HG02943 (cell line): ENCODE data around the gene IL15.
"Not testable (repeated sequence)": the region's sequence is repeated elsewhere in the genome, so short reads cannot be mapped to it uniquely, and the experiment has no call there.

Experiments
- ATAC-seq: cut with Tn5 transposase; IDR thresholded peaks from one replicate; pipeline ENCODE4 v1.9.1; 2021; ENCODE audit warnings: mild to moderate bottlenecking, low read depth, moderate library complexity; ENCODE audit not compliant: unreplicated experiment

IL15 gene

GRCh38 chr4:141645611-141646340 is 9.4 kb downstream of the IL15 start:
- no peak for ATAC-seq

DNA sequence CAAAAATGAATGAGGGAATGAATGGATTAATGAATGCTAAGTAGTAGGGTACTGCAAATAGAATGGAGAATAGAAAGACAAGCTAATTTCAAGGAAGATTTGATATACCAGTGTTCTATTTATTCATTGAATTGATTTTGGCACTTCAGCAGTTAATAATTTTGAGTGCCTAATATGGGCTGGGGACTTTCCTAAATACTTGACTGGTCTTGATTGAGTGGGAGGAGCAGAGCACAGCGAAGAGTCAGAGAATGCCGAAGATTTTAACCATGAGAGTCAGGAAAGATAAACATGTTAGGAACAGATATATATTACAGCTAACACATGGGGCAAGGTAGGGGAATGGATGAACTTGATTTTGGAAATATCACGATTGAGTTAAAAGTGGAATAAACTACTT is 10.6 kb downstream of the IL15 start:
- no peak for ATAC-seq

DNA sequence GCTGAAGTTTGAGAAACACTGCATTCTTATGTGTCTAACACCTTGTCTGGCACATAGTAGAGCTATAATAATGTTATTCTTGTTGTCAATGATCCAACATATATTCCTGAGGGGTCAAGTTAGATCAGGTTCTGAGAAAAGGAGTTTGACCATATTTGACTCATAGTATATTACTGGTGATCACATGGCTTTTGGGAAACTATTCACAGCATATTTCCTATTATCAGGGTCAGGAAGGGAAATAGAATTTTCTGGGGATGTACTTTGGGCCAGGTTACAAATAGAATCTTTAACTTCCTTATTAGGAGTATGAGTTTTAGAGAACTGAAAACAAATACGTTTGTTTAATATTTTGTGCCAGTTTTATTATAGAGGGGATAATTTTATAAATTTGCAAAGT is 11.6 kb downstream of the IL15 start:
- ATAC-seq = no peak

- ATAC-seq = no peak
Measured at GRCh38 chr4:141652161-141652778, 15.9 kb downstream of the IL15 start.

DNA sequence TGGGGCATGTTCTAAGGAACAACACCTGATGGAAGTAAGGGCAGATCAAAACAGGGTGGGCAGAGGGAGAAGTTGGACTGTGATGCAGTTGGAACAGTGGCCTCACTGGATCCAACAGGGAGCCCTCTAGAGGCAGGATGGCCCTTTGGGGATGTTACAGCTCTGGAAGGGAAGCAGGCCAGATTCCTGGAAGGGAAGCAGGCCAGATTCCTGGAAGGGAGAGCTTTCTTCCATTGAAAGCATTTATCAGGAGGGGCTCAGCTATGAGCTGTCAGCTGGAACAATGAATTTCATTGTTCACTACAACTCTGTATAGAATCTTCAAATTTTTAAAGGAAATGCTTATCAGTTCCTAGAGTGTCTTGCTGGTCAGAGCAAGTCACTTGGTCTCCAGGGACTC is 17.7 kb downstream of the IL15 start:
- no peak for ATAC-seq

DNA sequence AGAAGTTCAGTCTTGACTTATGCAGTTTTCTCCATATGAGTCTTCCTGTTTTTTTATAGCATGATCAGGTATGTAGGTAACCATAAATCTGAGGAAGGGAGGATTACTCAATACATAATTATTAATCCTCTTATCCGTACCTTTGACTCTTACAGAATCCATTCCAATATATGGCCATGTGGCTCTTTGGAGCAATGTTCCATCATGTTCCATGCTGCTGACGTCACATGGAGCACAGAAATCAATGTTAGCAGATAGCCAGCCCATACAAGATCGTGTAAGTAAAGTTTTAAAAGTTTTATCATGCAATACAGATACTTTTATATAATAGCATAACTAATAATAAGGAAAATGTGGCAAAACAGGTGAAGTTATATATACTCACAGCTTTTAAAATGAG is 19.6 kb downstream of the IL15 start:
- no peak for ATAC-seq

- ATAC-seq = peak; percentile 7
Measured at GRCh38 chr4:141657550-141658250, 21.3 kb downstream of the IL15 start.

DNA sequence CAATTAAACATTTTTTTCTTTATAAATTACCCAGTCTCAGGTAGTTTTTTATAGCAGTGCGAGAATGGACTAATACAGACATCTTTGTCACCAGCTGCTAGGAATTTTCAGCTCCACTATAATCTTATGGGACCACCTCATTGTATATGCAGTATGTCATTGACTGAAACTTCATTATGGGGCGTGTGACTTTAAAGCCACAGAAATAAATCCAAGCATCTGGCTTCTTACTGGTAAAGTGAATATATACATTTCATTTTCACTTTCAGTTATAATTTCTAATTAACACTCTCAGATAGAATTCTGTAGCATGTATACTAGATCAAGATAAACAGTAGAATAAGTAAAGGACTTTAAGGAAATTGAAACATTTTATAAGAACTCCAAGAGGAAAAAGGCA is 21.9 kb downstream of the IL15 start:
- ATAC-seq = peak; percentile 62

GRCh38 chr4:141659539-141659938 is 23.2 kb downstream of the IL15 start:
- no peak for ATAC-seq

DNA sequence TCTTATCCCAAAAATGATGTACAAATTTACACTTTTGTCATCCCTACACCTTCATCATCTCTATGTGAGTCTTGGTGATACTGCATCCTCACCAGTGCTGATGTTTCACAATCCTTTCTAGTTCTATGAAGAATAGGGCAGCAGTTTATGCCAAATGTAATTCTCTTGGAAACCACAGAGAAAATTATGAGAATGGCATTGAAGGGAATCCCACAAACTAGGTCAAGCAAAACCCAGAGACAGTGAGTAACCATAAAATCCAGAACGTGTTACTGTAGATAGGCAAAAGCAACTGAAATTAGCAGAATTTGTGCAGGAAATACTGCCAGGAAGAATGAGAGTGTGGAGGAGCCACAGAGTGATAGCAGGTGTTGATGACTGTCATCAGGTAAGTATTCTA is 24.5 kb downstream of the IL15 start:
- ATAC-seq = no peak

- ATAC-seq = no peak
Measured at GRCh38 chr4:141668200-141668910, 32.0 kb downstream of the IL15 start.

GRCh38 chr4:141669501-141669900 is 33.1 kb downstream of the IL15 start:
- ATAC-seq = no peak

- no peak for ATAC-seq
Measured at GRCh38 chr4:141675384-141675783, 39.0 kb downstream of the IL15 start.

DNA sequence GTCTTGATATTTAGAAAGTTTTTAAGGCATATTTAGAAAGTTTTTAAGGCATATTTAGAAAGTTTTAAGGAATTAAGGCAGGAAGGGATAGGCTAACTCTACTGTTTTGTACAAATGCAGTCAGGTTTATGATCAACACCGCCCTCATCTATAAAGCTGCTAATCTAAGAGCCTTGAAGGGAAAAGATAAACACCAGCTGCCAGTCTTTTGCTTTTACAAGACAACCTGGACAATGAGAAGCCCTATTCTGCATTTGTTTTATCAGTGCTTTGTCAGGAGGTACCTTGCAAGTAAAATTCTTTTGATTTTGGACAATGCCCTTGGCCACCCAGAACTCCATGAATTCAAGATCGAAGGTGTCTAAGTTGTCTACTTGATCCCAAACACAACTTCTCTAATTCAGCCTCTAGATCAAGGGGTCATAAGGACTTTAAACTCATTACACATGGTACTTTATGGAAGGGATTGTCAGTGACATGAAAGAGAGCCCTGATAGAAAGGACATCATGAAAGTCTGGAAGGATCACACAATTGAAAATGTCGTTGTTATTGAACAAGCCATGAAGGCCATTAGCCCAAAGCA is 39.8 kb downstream of the IL15 start:
- no peak for ATAC-seq

DNA sequence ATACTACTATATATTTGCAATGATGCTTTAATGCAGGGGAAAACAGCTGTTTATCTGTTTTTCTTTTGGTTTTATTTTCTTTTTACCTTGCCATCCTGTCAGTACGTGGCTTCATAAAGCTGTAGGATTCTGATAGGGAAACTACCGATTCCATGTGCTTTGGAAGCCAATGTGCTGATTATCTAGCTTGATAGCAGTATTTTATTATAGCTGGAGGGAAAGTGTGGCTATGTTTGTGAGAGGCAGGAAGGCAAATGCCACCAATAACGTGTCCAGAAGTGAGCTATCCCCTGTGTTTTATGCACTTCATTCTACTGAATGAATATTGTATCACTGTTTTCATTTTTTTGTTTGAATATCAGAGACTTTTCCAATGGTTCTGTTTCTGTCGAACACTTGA is 43.7 kb downstream of the IL15 start:
- no peak for ATAC-seq

GRCh38 chr4:141684785-141685184 is 48.4 kb downstream of the IL15 start:
- ATAC-seq = no peak

DNA sequence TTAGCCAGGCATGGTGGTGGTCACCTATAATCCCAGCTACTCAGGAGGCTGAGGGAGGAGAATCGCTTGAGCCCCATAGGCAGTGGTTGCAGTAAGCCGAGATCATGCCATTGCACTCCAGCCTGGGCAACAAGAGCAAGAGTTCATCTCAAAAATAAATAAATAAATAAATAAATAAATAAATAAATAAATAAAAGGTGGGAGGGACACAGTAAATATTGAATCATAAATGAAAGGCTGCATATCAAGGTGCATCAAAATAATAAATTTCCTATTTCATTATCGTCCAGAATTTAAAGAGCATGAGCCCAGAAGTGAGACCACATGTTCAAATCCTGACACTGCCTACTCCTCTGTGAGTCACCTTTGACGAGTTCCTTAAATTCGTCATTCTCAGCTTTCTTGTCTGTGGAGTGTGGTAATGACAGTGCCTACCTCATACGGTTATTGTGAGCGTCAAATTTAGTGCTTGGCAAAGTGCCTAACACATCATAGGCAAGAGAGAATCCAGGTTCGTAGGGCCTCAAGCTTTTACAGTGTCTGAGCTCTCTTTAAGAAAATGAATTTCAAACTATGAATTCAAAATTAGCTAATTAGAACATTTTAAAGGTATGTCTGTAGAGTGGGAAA is 49.9 kb downstream of the IL15 start:
- no peak for ATAC-seq

DNA sequence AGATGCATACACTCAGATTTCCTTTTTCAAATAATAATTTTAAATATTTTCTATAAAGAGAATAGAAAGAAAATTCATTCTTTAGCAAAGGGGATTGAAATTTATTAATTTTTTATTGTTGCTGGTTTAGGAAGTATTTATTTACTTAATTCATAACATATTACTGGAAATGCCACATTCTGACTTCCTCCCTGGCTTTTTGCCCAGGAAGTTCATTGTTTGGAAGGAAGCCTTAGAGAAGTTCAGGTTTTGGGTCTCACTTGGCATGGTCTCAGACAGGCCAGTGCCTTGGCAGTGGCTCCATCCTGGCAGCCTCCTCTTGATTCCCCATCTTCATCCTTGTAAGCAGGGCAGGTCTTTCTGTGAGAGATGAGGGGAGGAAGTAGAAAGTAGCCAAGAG is 50.5 kb downstream of the IL15 start:
- ATAC-seq = no peak

DNA sequence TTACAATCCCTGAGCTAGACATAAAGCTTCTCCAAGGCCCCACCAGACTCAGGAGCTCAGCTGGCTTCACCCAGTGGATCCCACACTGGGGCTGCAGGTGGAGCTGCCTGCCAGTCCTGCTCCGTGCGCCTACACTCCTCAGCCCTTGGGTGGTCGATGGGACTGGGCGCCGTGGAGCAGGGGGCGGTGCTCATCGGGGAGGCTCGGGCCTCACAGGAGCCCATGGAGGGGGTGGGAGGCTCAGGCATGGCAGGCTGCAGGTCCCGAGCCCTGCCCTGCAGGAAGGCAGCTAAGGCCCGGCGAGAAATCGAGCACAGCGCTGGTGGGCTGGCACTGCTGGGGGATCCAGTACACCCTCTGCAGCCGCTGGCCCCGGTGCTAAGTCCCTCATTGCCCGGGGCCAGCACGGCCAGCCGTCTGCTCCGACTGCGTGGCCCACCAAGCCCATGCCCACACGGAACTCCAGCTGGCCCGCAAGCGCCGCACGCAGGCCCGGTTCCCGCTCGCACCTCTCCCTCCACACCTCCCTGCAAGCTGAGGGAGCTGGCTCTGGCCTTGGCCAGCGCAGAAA is 53.4 kb downstream of the IL15 start:
- not testable (repeated sequence) for ATAC-seq

- ATAC-seq = not testable (repeated sequence)
Measured at GRCh38 chr4:141691247-141691646, 54.9 kb downstream of the IL15 start.
